GM13977 (cell line): Measurements from ENCODE around the gene FAM117B.
A peak's percentile ranks its signal among the peaks of the same experiment; 100 is the strongest.

Experiments
- DNase-seq: peaks from one replicate; pipeline ENCODE4 v3.0.0; 2012; ENCODE audit warnings: low spot score
- CTCF ChIP-seq: IDR thresholded peaks from 2 replicates; pipeline ENCODE4 v1.5.1; 2012; ENCODE audit warnings: mild to moderate bottlenecking, control low read depth; ENCODE audit not compliant: insufficient read depth; ENCODE audit errors: extremely low read depth, missing control alignments
- in situ Hi-C: fragments of 300-500 bp; cut with MboI; formaldehyde crosslinking; loops from one replicate; pipeline ENCODE4 v1.12.0; 2022; ENCODE audit warnings: low sequenced_read_pairs, low pct_unique_long_range_greater_than_20kb, mixed read lengths, inconsistent platforms; ENCODE audit not compliant: unreplicated experiment

The FAM117B gene

GRCh38 chr2:202634556-202635427 is at the start of gene FAM117B:
FAM117B (plus strand) TSS chr2:202634969; CDS start chr2:202635188, 219 bp downstream.
- in situ Hi-C loops, result no loop called here
- TF ChIP-seq CTCF, result peak; percentile 5
- DNase-seq, result peak; percentile 96

GRCh38 chr2:202588647-202589581 is 45.9 kb upstream of the FAM117B start:
- TF ChIP-seq CTCF, result peak; percentile 90
- in situ Hi-C loops, result loop anchor here (25.0 kb wide), 2 partner anchors 273 to 873 kb away; partner anchors contain the start of gene ICA1L
- DNase-seq, result peak; percentile 74

GRCh38 chr2:202589582-202589949 is 45.2 kb upstream of the FAM117B start:
- in situ Hi-C loops, result loop anchor here (25.0 kb wide), 2 partner anchors 273 to 873 kb away; partner anchors contain the start of gene ICA1L
- no peak for DNase-seq

GRCh38 chr2:202592566-202592965 is 42.2 kb upstream of the FAM117B start:
- no peak for TF ChIP-seq CTCF
- in situ Hi-C loops, result loop anchor here (25.0 kb wide), 2 partner anchors 270 to 870 kb away; partner anchors contain the start of gene ICA1L
- DNase-seq, result no peak

More at GRCh38 chr2:202589582-202589949, 45.2 kb upstream of the FAM117B start:
- no peak for TF ChIP-seq CTCF

- TF ChIP-seq CTCF, result no peak
- in situ Hi-C loops, result loop anchor here (25.0 kb wide), 2 partner anchors 263 to 863 kb away; partner anchors contain the start of gene ICA1L
- DNase-seq, result no peak
Measured at GRCh38 chr2:202599105-202599504, 35.7 kb upstream of the FAM117B start.

GRCh38 chr2:202599911-202600310 is 34.9 kb upstream of the FAM117B start:
- in situ Hi-C loops, result loop anchor here (25.0 kb wide), 2 partner anchors 262 to 862 kb away; partner anchors contain the start of gene ICA1L
- TF ChIP-seq CTCF, result no peak
- no peak for DNase-seq
